ENCODE results near the gene PSG1. TPM values are rescaled to one million over a fixed set of nuclear protein-coding genes. Genes with fewer than 3 reads are reported as not detected.
"Not testable (repeated sequence)": the region's sequence is repeated elsewhere in the genome, so short reads cannot be mapped to it uniquely, and the experiment has no call there.

Gene PSG1
- total and polyA plus RNA-seq, 7 experiments from 2014 or later, result 0.37 to 0.64 TPM; not detected in 5

DNA sequence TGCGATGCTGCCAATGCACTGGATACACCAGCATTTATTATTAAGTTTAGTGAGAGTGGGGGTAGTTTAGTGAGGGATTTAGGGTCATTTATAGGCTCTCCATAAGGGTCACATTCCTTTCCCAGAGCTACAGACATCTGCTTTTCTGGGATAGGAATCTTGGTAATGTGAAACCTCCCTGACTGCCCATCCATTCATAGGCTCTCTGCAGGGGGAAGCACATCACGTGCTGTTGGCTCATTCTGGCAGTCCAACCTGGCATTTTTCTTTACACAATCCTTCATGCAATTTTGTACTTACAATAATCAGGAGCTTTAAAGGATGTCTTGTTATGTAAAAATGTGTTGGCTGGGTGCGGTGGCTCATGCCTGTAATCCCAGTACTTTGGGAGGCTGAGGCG, 21.0 kb upstream of the PSG1 start:
- H3K36me3 Mint-ChIP-seq; H3K36me3 ChIP-seq (ENCODE audit: control insufficient read depth in 2 of 3, insufficient read depth in 3 of 3, low read length in 3 of 3); CTCF ChIA-PET; H3K27ac Mint-ChIP-seq; H3K27ac ChIP-seq (ENCODE audit: low read depth, low read length); POLR2A ChIA-PET; DNase-seq; H3K4me3 ChIP-seq (ENCODE audit: low read length); H3K9me3 ChIP-seq (ENCODE audit: control insufficient read depth in 2 of 3, low read length in 3 of 3); H3K4me1 Mint-ChIP-seq; H3K27me3 ChIP-seq (ENCODE audit: control insufficient read depth in 2 of 2, insufficient read depth in 2 of 2, low read length in 2 of 2); H3K4me1 ChIP-seq (ENCODE audit: control insufficient read depth in 2 of 2, insufficient read depth in 2 of 2, low read length in 2 of 2); ATAC-seq; H3K4me3 Mint-ChIP-seq; intact Hi-C loops (cut with micrococcal nuclease): not testable (repeated sequence)
- peaks cover 0 to 26% (median 4%) of the 10 kb centered on the region in 11 donors for H3K9me3 Mint-ChIP-seq
- peaks cover 0 to 55% (median 35%) of the 10 kb centered on the region in 5 donors for H3K27me3 Mint-ChIP-seq

DNA sequence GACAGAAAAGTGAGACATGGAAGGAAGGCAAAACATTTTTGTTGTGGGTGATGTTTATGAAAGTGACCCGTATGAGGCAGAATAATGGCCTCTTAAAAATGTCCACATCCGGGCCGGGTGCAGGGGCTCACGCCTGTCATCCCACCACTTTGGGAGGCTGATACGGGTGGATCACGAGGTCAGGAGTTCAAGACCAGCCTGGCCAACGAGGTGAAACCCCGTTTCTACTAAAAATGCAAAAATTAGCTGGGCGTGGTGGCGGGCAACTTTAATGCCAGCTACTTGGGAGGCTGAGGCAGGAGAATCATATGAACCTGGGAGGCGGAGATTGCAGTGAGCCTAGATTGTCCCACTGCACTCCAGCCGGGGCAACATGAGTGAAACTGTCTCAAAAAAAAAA, 20.2 kb upstream of the PSG1 start:
- DNase-seq; POLR2A ChIA-PET; H3K27ac ChIP-seq (ENCODE audit: low read depth, low read length); H3K4me3 Mint-ChIP-seq; H3K36me3 Mint-ChIP-seq; H3K9me3 ChIP-seq (ENCODE audit: control insufficient read depth in 2 of 3, low read length in 3 of 3); H3K36me3 ChIP-seq (ENCODE audit: control insufficient read depth in 2 of 3, insufficient read depth in 3 of 3, low read length in 3 of 3); H3K4me1 Mint-ChIP-seq; CTCF ChIA-PET; ATAC-seq; intact Hi-C loops (cut with micrococcal nuclease); H3K27ac Mint-ChIP-seq; H3K4me1 ChIP-seq (ENCODE audit: control insufficient read depth in 2 of 2, insufficient read depth in 2 of 2, low read length in 2 of 2); H3K4me3 ChIP-seq (ENCODE audit: low read length); H3K27me3 ChIP-seq (ENCODE audit: control insufficient read depth in 2 of 2, insufficient read depth in 2 of 2, low read length in 2 of 2): not testable (repeated sequence)
- H3K27me3 Mint-ChIP-seq, result peaks cover 0 to 55% (median 34%) of the 10 kb centered on the region in 5 donors
- H3K9me3 Mint-ChIP-seq, result peaks cover 0 to 33% (median 8%) of the 10 kb centered on the region in 11 donors

DNA sequence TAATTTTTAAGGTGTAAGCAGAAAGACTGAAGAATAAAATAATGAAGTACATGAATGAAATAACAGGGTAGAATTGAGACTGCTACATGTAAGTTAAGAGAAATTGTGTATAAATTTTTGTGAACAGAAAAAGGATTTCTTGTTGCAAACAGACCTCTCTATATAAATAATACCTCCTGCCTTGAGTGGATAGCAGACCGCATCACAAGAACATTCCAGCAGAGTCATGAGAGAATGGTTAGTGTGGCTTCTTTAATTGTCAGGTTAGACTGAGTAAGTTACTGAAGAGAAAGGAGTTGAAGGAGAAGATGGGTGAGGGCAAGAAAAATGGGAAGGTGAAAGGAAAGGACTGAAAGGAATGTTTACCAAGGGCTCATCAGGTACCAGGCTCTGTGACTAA, 19.6 kb upstream of the PSG1 start:
- H3K36me3 ChIP-seq (ENCODE audit: control insufficient read depth in 2 of 3, insufficient read depth in 3 of 3, low read length in 3 of 3); H3K36me3 Mint-ChIP-seq; H3K9me3 ChIP-seq (ENCODE audit: control insufficient read depth in 2 of 3, low read length in 3 of 3); H3K4me1 ChIP-seq (ENCODE audit: control insufficient read depth in 2 of 2, insufficient read depth in 2 of 2, low read length in 2 of 2); H3K4me3 Mint-ChIP-seq; H3K27me3 ChIP-seq (ENCODE audit: control insufficient read depth in 2 of 2, insufficient read depth in 2 of 2, low read length in 2 of 2); ATAC-seq; CTCF ChIA-PET; POLR2A ChIA-PET; H3K27ac ChIP-seq (ENCODE audit: low read depth, low read length); H3K4me1 Mint-ChIP-seq; H3K4me3 ChIP-seq (ENCODE audit: low read length); H3K27ac Mint-ChIP-seq; DNase-seq; intact Hi-C loops (cut with micrococcal nuclease): not testable (repeated sequence)
- Mint-ChIP-seq H3K9me3 (peaks cover 0 to 37% (median 9%) of the 10 kb centered on the region in 11 donors), H3K27me3 (peaks cover 0 to 55% (median 34%) of the 10 kb centered on the region in 5 donors)

DNA sequence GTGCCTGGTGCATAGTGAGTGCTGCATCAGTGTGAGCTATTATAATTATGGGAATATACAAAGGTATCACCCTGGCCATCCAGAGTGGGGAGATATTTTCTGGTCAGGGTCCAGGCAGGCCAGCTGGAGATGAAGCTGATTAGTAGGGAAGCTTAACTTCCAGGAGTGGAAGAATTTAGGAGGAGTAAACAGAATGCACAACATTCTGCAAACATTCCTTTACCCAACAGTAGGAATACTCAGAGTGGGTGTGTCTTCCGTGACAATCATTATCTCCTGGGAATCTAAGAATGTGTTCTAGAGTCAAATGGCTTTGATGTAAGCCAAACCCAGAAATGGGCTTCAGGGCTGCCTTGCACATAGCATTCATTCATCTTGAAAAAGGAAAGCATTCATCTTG, 19.1 kb upstream of the PSG1 start:
- H3K4me1 Mint-ChIP-seq; H3K4me3 ChIP-seq (ENCODE audit: low read length); H3K9me3 ChIP-seq (ENCODE audit: control insufficient read depth in 2 of 3, low read length in 3 of 3); H3K4me1 ChIP-seq (ENCODE audit: control insufficient read depth in 2 of 2, insufficient read depth in 2 of 2, low read length in 2 of 2); intact Hi-C loops (cut with micrococcal nuclease); H3K36me3 ChIP-seq (ENCODE audit: control insufficient read depth in 2 of 3, insufficient read depth in 3 of 3, low read length in 3 of 3); H3K27ac ChIP-seq (ENCODE audit: low read depth, low read length); CTCF ChIA-PET; ATAC-seq; H3K4me3 Mint-ChIP-seq; H3K27me3 ChIP-seq (ENCODE audit: control insufficient read depth in 2 of 2, insufficient read depth in 2 of 2, low read length in 2 of 2); H3K36me3 Mint-ChIP-seq; POLR2A ChIA-PET; H3K27ac Mint-ChIP-seq; DNase-seq: not testable (repeated sequence)
- Mint-ChIP-seq H3K27me3 (peaks cover 0 to 55% (median 34%) of the 10 kb centered on the region in 5 donors), H3K9me3 (peaks cover 0 to 39% (median 9%) of the 10 kb centered on the region in 11 donors)

DNA sequence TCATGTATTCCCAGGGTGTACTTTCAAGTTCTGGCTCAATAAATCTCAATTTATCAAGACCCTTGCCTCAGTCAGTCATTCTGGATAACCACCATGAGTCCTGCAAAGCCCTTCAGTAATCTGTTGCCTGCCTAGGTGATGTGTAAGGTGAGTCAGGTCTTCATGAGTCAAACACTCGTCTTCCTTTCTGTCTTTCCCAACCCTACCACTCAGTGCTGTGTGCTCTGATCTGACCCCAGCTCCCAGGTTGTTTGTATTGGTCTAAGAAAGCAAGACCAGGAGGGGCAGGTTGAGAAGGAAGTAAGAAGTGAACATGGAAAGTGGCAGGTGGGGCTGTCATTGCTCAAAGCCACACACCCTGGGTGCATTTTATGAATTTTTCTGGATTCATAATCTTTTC, 18.2 kb upstream of the PSG1 start:
- H3K4me1 Mint-ChIP-seq; H3K4me3 ChIP-seq (ENCODE audit: low read length); H3K9me3 ChIP-seq (ENCODE audit: control insufficient read depth in 2 of 3, low read length in 3 of 3); DNase-seq; H3K27me3 ChIP-seq (ENCODE audit: control insufficient read depth in 2 of 2, insufficient read depth in 2 of 2, low read length in 2 of 2); H3K27ac ChIP-seq (ENCODE audit: low read depth, low read length); CTCF ChIA-PET; H3K4me3 Mint-ChIP-seq; intact Hi-C loops (cut with micrococcal nuclease); H3K27ac Mint-ChIP-seq; H3K36me3 ChIP-seq (ENCODE audit: control insufficient read depth in 2 of 3, insufficient read depth in 3 of 3, low read length in 3 of 3); H3K36me3 Mint-ChIP-seq; H3K4me1 ChIP-seq (ENCODE audit: control insufficient read depth in 2 of 2, insufficient read depth in 2 of 2, low read length in 2 of 2); ATAC-seq; POLR2A ChIA-PET: not testable (repeated sequence)
- Mint-ChIP-seq H3K9me3 (peaks cover 0 to 48% (median 14%) of the 10 kb centered on the region in 11 donors), H3K27me3 (peaks cover 0 to 46% (median 29%) of the 10 kb centered on the region in 5 donors)

DNA sequence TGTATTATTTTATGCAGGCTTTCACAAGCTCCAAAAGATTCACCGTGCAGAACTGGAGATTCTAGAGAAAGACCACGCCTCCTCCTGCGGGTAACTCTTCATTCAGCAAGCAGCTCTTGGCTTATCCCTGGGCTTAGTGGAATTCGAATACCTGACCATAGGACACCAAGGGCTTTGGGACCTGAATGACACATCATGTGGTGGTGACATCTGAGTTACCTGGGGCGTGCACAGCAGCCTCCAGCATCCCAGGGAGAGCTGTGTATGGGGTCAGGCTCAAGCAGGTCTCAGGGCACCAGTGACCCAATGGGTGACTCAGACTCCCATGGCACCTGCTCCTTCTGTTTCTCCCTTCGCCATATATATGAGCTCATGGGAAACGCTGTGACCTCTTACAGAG, 10.9 kb upstream of the PSG1 start:
- H3K36me3 Mint-ChIP-seq; H3K4me3 ChIP-seq (ENCODE audit: low read length); DNase-seq; H3K4me1 Mint-ChIP-seq; H3K4me1 ChIP-seq (ENCODE audit: control insufficient read depth in 2 of 2, insufficient read depth in 2 of 2, low read length in 2 of 2); H3K36me3 ChIP-seq (ENCODE audit: control insufficient read depth in 2 of 3, insufficient read depth in 3 of 3, low read length in 3 of 3); H3K27ac Mint-ChIP-seq; H3K4me3 Mint-ChIP-seq; CTCF ChIA-PET; POLR2A ChIA-PET; intact Hi-C loops (cut with micrococcal nuclease); H3K9me3 ChIP-seq (ENCODE audit: control insufficient read depth in 2 of 3, low read length in 3 of 3); H3K27me3 ChIP-seq (ENCODE audit: control insufficient read depth in 2 of 2, insufficient read depth in 2 of 2, low read length in 2 of 2); H3K27ac ChIP-seq (ENCODE audit: low read depth, low read length); ATAC-seq: not testable (repeated sequence)
- Mint-ChIP-seq H3K27me3 (peaks cover 3 to 26% (median 15%) of the 10 kb centered on the region in 5 donors), H3K9me3 (peaks cover 0 to 54% (median 17%) of the 10 kb centered on the region in 11 donors)

DNA sequence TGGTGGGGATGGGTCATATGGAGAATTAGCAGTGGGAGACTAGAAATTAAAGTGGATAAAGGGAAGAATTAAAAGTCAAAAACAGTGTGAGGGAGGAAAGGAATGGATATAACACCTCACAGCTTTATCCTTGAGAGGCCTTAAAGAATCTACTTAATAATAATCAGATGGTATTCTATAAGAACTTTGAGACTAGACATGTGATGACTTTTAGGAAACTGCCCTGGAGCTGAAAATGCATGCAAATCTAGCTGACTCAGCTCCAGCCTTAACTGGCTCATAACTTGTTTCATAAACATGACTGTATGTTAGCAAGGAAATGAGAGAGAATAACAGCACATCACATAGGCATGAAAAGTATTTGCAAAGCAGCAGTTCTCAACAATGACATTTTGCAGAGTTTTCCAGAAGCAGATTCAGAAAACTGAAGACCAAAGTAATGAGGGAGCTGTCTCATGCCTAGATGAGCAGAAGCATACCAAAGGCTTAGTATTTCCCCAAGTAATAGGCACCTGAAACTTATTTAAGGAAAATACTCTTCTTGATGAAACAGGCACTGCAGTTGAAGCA, 8.4 kb upstream of the PSG1 start:
- ATAC-seq; CTCF ChIA-PET; H3K4me3 ChIP-seq (ENCODE audit: low read length); H3K36me3 ChIP-seq (ENCODE audit: control insufficient read depth in 2 of 3, insufficient read depth in 3 of 3, low read length in 3 of 3); H3K27ac ChIP-seq (ENCODE audit: low read depth, low read length); intact Hi-C loops (cut with micrococcal nuclease); H3K4me1 Mint-ChIP-seq; H3K9me3 ChIP-seq (ENCODE audit: control insufficient read depth in 2 of 3, low read length in 3 of 3); H3K4me3 Mint-ChIP-seq; H3K36me3 Mint-ChIP-seq; H3K27me3 ChIP-seq (ENCODE audit: control insufficient read depth in 2 of 2, insufficient read depth in 2 of 2, low read length in 2 of 2); POLR2A ChIA-PET; H3K27ac Mint-ChIP-seq; DNase-seq; H3K4me1 ChIP-seq (ENCODE audit: control insufficient read depth in 2 of 2, insufficient read depth in 2 of 2, low read length in 2 of 2): not testable (repeated sequence)
- Mint-ChIP-seq H3K9me3 (peaks cover 0 to 35% (median 11%) of the 10 kb centered on the region in 11 donors), H3K27me3 (peaks cover 3 to 49% (median 39%) of the 10 kb centered on the region in 5 donors)
